HFFc6 (cell line): ENCODE results near the gene XIRP1. TPM values are rescaled to one million over a fixed set of nuclear protein-coding genes. Genes with fewer than 3 reads are reported as not detected.

ENCODE experiments used
- DNase-seq: peaks from one replicate; pipeline ENCODE4 v3.0.0-alpha.2; 2018
- H3K27ac Mint-ChIP-seq: 2 replicates; pipeline ENCODE4 v1.8.0; 2020; ENCODE audit warnings: mild to moderate bottlenecking, mixed read lengths
- H3K27me3 Mint-ChIP-seq: 2 replicates; pipeline ENCODE4 v1.8.0; 2021; ENCODE audit warnings: mild to moderate bottlenecking, moderate library complexity, mixed read lengths; ENCODE audit not compliant: insufficient read depth
- H3K36me3 Mint-ChIP-seq: 2 replicates; pipeline ENCODE4 v1.8.0; 2021; ENCODE audit warnings: low read depth, mixed read lengths
- H3K4me1 Mint-ChIP-seq: 2 replicates; pipeline ENCODE4 v1.8.0; 2020; ENCODE audit warnings: low read depth, mixed read lengths
- H3K4me3 Mint-ChIP-seq: 2 replicates; pipeline ENCODE4 v1.8.0; 2020; ENCODE audit warnings: mild to moderate bottlenecking, moderate library complexity, mixed read lengths
- H3K9me3 Mint-ChIP-seq: 2 replicates; pipeline ENCODE4 v1.8.0; 2020; ENCODE audit warnings: mild to moderate bottlenecking, mixed read lengths
- CTCF ChIP-seq: fragments of 200-600 bp; sonication (generic); IDR thresholded peaks from 2 replicates; pipeline ENCODE4 v1.5.0; 2021; ENCODE audit warnings: antibody characterized with exemption, mild to moderate bottlenecking
- total RNA-seq, 6 experiments: library from RNA; stranded (reverse); fragmentation: NEBNext Ultra II Directional; extraction: Animal tissue kit (Norgen Biotek cat#: 25700); gene quantifications; 2 replicates in 1 of 6; 3 replicates in 5 of 6; pipeline ENCODE4 v1.2.3, GENCODE V29; 2021

The XIRP1 gene
- total RNA-seq, 6 experiments from 2014 or later = not detected

- Mint-ChIP-seq H3K27me3 (peaks cover 9% of the 10 kb centered on the region), H3K4me3 (no peak overlapping the region), H3K4me1 (peaks cover 24% of the 10 kb centered on the region), H3K27ac (no peak overlapping the region), H3K9me3 (no peaks in the 10 kb centered on the region; the same call in 1 of the 2 replicates), H3K36me3 (0 out of 2 replicates have a peak, but pooled peaks cover 4% of the 10 kb centered on the region)
- DNase-seq = no peak
- TF ChIP-seq CTCF = no peak
Measured at GRCh38 chr3:39188271-39189149, 3.9 kb downstream of the XIRP1 start.

- H3K27ac Mint-ChIP-seq = no peak overlapping the region
Measured at GRCh38 chr3:39187372-39188155, 4.8 kb downstream of the XIRP1 start.

GRCh38 chr3:39186692-39187151 lies 5.7 kb downstream of the XIRP1 start:
- H3K27me3 Mint-ChIP-seq = peaks cover 9% of the 10 kb centered on the region; the same call in 1 of the 2 replicates
- H3K27ac Mint-ChIP-seq = no peak overlapping the region
- H3K9me3 Mint-ChIP-seq = no peaks in the 10 kb centered on the region
- TF ChIP-seq CTCF = no peak
- no peak overlapping the region for H3K4me3 Mint-ChIP-seq
- H3K4me1 Mint-ChIP-seq = peaks cover 6% of the 10 kb centered on the region
- H3K36me3 Mint-ChIP-seq = no peaks in the 10 kb centered on the region
- DNase-seq = no peak

More at GRCh38 chr3:39187372-39188155, 4.8 kb downstream of the XIRP1 start:
- no peaks in the 10 kb centered on the region for H3K9me3 Mint-ChIP-seq
- H3K4me1 Mint-ChIP-seq = peaks cover 15% of the 10 kb centered on the region
- no peak for DNase-seq
- no peak for TF ChIP-seq CTCF
- no peak overlapping the region for H3K4me3 Mint-ChIP-seq
- no peaks in the 10 kb centered on the region for H3K36me3 Mint-ChIP-seq
- H3K27me3 Mint-ChIP-seq = peaks cover 9% of the 10 kb centered on the region; the same call in 1 of the 2 replicates

- Mint-ChIP-seq H3K9me3 (no peaks in the 10 kb centered on the region), H3K36me3 (no peaks in the 10 kb centered on the region), H3K4me3 (no peak overlapping the region), H3K27me3 (peaks cover 7% of the 10 kb centered on the region; the same call in 1 of the 2 replicates), H3K4me1 (peaks cover 10% of the 10 kb centered on the region), H3K27ac (no peak overlapping the region)
- DNase-seq = no peak
- no peak for TF ChIP-seq CTCF
Measured at GRCh38 chr3:39185959-39186691, 6.3 kb downstream of the XIRP1 start.

GRCh38 chr3:39185326-39185958 lies 7.0 kb downstream of the XIRP1 start:
- H3K27me3 Mint-ChIP-seq = peaks cover 6% of the 10 kb centered on the region
- DNase-seq = no peak
- H3K9me3 Mint-ChIP-seq = no peaks in the 10 kb centered on the region
- no peaks in the 10 kb centered on the region for H3K36me3 Mint-ChIP-seq
- no peak overlapping the region for H3K4me3 Mint-ChIP-seq
- peaks cover 14% of the 10 kb centered on the region for H3K4me1 Mint-ChIP-seq
- TF ChIP-seq CTCF = no peak
- no peak overlapping the region for H3K27ac Mint-ChIP-seq
